Mammary epithelial cell (primary cell): ENCODE measurements around the gene FMN1.

Experiments used
- CTCF ChIP-seq, 2 donors: IDR thresholded peaks in 1 of 2; conservative IDR thresholded peaks in 1 of 2; 2 replicates each; pipeline ENCODE4 v1.5.1; 2011 to 2012; ENCODE audit warnings: inconsistent platforms in 2 of 2, low read length in 2 of 2, mild to moderate bottlenecking in 2 of 2, control low read depth in 1 of 2, low read depth in 1 of 2; ENCODE audit not compliant: insufficient read depth in 1 of 2; ENCODE audit errors: extremely low read depth in 1 of 2
- EZH2 ChIP-seq: IDR thresholded peaks from 2 replicates; pipeline ENCODE4 v1.6.1; 2012; ENCODE audit warnings: low read length, inconsistent platforms, borderline replicate concordance

- TF ChIP-seq CTCF (conservative IDR thresholded peaks at IDR 0.05 in 1 of 2, IDR thresholded peaks at IDR 0.05 in 1 of 2; ENCODE audit: extremely low read depth in 1 of 2, insufficient read depth in 1 of 2, low read depth in 1 of 2, low read length in 2 of 2) (no peak), EZH2 (no peak)
These were observed 286.2 kb downstream of the FMN1 start for GRCh38 chr15:32908135-32908801.
